DND-41 (cell line): Measurements from ENCODE around the gene MAPK1.
"Not testable (repeated sequence)": the region's sequence is repeated elsewhere in the genome, so short reads cannot be mapped to it uniquely, and the experiment has no call there.

Source experiments
- ATAC-seq: fragments of 200-7000 bp; cut with Tn5 transposase; 3 replicates; pipeline ENCODE4 v1.9.1; 2021; ENCODE audit warnings: low read depth; ENCODE audit not compliant: insufficient read depth
- DNase-seq: peaks from one replicate; pipeline ENCODE4 v3.0.0-alpha.2; 2020
- H2AFZ ChIP-seq: 2 replicates; pipeline ENCODE4 v1.6.0; 2012; ENCODE audit warnings: low read depth, low read length
- H3K27ac ChIP-seq: 2 replicates; pipeline ENCODE4 v1.5.1; 2012; ENCODE audit warnings: low read length, inconsistent platforms
- H3K27me3 ChIP-seq: fragments of 200-600 bp; sonication (generic); 2 replicates; pipeline ENCODE4 v1.6.0; 2012; ENCODE audit warnings: low read length, mild to moderate bottlenecking, inconsistent platforms; ENCODE audit not compliant: insufficient read depth, poor library complexity
- H3K36me3 ChIP-seq: 2 replicates; pipeline ENCODE4 v1.5.1; 2012; ENCODE audit warnings: low read length, inconsistent platforms; ENCODE audit not compliant: insufficient read depth
- H3K4me1 ChIP-seq: 2 replicates; pipeline ENCODE4 v1.5.1; 2012; ENCODE audit warnings: mild to moderate bottlenecking, low read length; ENCODE audit not compliant: insufficient read depth
- H3K4me2 ChIP-seq: 2 replicates; pipeline ENCODE4 v1.6.0; 2012; ENCODE audit warnings: mild to moderate bottlenecking, moderate library complexity, low read length, inconsistent platforms; ENCODE audit not compliant: insufficient read depth
- H3K4me3 ChIP-seq, 2 experiments: fragments of 200-600 bp in 1 of 2; shearing (Covaris generic) in 1 of 2; 2 replicates each; pipeline ENCODE4 v1.5.1; 2012 to 2016; ENCODE audit warnings: inconsistent platforms in 2 of 2, low read length in 2 of 2, mild to moderate bottlenecking in 2 of 2, low read depth in 1 of 2, moderate library complexity in 1 of 2
- H3K79me2 ChIP-seq: 2 replicates; pipeline ENCODE4 v1.6.0; 2012; ENCODE audit warnings: low read length, inconsistent platforms; ENCODE audit not compliant: insufficient read depth
- H3K9ac ChIP-seq: 2 replicates; pipeline ENCODE4 v1.6.0; 2012; ENCODE audit warnings: low read depth, mild to moderate bottlenecking, inconsistent platforms, low read length, moderate library complexity
- H3K9me3 ChIP-seq: 2 replicates; pipeline ENCODE4 v1.5.1; 2012; ENCODE audit warnings: low read length, moderate library complexity, mild to moderate bottlenecking, inconsistent platforms; ENCODE audit not compliant: insufficient read depth, severe bottlenecking
- H4K20me1 ChIP-seq: 2 replicates; pipeline ENCODE4 v1.6.0; 2012; ENCODE audit warnings: low read length; ENCODE audit not compliant: insufficient read depth
- EZH2 ChIP-seq: IDR thresholded peaks from 3 replicates; pipeline ENCODE4 v1.6.1; 2012; ENCODE audit warnings: borderline replicate concordance, low read depth, mild to moderate bottlenecking, moderate library complexity, low read length, inconsistent platforms; ENCODE audit not compliant: severe bottlenecking
- TF ChIP-seq, protein P1 (sequence below): IDR thresholded peaks from 2 replicates; pipeline ENCODE4 v1.5.1; 2012; ENCODE audit warnings: borderline replicate concordance, low read length, moderate library complexity, mild to moderate bottlenecking; ENCODE audit not compliant: poor library complexity, severe bottlenecking; ENCODE audit errors: extremely low read depth

The MAPK1 gene

DNA sequence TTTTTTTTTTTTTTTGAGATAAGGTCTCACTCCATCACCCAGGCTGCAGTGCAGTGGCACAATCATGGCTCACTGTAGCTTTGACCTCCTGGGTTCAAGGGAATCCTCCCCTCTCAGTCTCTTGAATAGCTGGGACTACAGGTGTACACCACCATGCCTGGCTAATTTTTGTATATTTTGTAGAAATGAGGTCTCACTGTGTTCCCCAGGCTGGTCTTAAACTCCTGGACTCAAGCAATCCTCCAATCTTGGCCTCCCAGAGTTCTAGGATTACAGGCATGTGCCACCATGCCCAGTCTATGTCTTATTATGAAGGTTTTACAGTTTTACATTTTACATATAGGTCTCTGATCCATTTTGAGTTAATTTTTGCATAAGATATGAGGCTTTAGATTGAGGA, 20.4 kb upstream of the MAPK1 start:
- H3K9ac ChIP-seq, result no peak overlapping the region
- no peak overlapping the region for H3K4me2 ChIP-seq
- H4K20me1 ChIP-seq, result no peaks in the 10 kb centered on the region
- no peaks in the 10 kb centered on the region for H3K36me3 ChIP-seq
- no peak overlapping the region for H3K4me3 ChIP-seq
- no peak for TF ChIP-seq EZH2
- TF ChIP-seq, protein P1, sequence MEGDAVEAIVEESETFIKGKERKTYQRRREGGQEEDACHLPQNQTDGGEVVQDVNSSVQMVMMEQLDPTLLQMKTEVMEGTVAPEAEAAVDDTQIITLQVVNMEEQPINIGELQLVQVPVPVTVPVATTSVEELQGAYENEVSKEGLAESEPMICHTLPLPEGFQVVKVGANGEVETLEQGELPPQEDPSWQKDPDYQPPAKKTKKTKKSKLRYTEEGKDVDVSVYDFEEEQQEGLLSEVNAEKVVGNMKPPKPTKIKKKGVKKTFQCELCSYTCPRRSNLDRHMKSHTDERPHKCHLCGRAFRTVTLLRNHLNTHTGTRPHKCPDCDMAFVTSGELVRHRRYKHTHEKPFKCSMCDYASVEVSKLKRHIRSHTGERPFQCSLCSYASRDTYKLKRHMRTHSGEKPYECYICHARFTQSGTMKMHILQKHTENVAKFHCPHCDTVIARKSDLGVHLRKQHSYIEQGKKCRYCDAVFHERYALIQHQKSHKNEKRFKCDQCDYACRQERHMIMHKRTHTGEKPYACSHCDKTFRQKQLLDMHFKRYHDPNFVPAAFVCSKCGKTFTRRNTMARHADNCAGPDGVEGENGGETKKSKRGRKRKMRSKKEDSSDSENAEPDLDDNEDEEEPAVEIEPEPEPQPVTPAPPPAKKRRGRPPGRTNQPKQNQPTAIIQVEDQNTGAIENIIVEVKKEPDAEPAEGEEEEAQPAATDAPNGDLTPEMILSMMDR, result no peak
- H2AFZ ChIP-seq, result no peak overlapping the region
- H3K9me3 ChIP-seq, result no peaks in the 10 kb centered on the region
- ATAC-seq (no peak), DNase-seq (no peak)
- no peak overlapping the region for H3K27ac ChIP-seq
- H3K79me2 ChIP-seq, result no peaks in the 10 kb centered on the region
- no peaks in the 10 kb centered on the region for H3K4me1 ChIP-seq
- no peaks in the 10 kb centered on the region for H3K27me3 ChIP-seq

DNA sequence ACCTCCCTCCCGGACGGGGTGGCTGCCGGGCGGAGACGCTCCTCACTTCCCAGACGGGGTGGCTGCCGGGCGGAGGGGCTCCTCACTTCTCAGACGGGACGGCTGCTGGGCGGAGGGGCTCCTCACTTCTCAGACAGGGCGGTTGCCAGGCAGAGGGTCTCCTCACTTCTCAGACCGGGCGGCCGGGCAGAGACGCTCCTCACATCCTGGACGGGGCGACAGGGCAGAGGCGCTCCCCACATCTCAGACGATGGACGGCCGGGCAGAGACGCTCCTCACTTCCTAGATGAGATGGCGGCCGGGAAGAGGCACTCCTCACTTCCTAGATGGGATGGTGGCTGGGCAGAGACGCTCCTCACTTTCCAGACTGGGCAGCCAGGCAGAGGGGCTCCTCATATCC, 16.5 kb upstream of the MAPK1 start:
- H3K4me3 ChIP-seq, ATAC-seq, H3K4me1 ChIP-seq: not testable (repeated sequence)

DNA sequence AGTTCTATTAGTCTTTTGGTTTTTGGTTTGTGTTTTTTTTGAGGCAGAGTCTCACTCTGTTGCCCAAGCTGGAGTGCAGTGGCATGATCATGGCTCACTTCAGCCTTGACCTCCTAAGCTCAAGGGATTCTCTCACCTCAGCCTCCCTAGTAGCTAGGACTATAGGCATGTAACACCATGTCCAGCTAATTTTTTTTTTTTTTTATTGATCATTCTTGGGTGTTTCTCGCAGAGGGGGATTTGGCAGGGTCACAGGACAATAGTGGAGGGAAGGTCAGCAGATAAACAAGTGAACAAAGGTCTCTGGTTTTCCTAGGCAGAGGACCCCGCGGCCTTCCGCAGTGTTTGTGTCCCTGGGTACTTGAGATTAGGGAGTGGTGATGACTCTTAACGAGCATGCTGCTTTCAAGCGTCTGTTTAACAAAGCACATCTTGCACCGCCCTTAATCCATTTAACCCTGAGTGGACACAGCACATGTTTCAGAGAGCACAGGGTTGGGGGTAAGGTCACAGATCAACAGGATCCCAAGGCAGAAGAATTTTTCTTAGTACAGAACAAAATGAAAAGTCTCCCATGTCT, 15.4 kb upstream of the MAPK1 start:
- H3K4me1 ChIP-seq, H3K9me3 ChIP-seq, H3K36me3 ChIP-seq, H3K79me2 ChIP-seq, H3K4me3 ChIP-seq, H3K9ac ChIP-seq, H3K27ac ChIP-seq, H3K4me2 ChIP-seq, H4K20me1 ChIP-seq, H2AFZ ChIP-seq, DNase-seq, H3K27me3 ChIP-seq, ATAC-seq: not testable (repeated sequence)

More for the DNA sequence above, 16.5 kb upstream of the MAPK1 start:
- H3K79me2 ChIP-seq, H3K9me3 ChIP-seq, H2AFZ ChIP-seq, H3K27ac ChIP-seq, H3K4me2 ChIP-seq, H4K20me1 ChIP-seq, DNase-seq, H3K36me3 ChIP-seq, H3K27me3 ChIP-seq, H3K9ac ChIP-seq: not testable (repeated sequence)

DNA sequence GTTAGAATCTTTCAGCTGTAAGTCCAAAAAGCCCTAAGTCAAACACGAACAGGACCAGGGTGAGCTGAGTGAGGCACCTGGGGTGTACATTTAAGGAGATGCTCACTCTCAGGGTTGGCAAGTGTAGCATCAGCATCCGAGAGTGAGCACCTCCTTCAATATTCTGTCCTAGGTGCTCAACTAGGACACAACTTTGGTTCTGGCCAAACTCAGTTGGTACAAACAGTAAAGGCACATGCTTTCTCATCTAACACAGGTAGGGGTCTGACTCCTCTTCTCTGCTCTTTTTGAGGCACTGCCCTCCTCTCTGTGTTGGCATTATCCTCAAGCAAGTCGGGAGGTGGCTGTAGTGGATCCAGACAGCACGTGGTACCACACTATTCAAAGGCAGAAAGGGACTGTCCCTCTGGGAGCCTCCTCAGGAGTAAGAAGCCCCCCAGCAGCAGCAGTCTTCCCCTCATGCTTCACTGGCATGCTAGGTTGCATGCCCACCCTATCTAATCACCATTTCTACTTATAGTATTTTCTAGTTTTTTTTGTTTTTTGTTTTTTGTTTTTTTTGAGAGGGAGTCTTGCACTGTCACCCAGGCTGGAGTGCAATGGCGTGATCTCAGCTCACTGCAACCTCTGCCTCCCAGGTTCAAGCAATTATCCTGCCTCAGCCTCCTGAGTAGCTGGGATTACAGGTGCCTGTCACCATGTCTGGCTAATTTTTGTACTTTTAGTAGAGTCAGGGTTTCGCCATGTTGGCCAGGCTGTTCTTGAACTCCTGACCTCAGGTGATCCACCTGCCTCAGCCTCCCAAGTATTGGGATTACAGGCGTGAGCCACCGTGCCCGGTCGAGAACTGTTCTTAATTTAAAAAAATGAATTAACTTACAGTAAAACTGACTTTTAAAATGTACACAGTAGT, 14.7 kb upstream of the MAPK1 start:
- H3K4me1 ChIP-seq, result no peaks in the 10 kb centered on the region
- no peaks in the 10 kb centered on the region for H3K9me3 ChIP-seq
- H3K36me3 ChIP-seq, result no peaks in the 10 kb centered on the region
- no peak overlapping the region for H3K4me3 ChIP-seq
- H4K20me1 ChIP-seq, result no peaks in the 10 kb centered on the region
- no peak overlapping the region for H2AFZ ChIP-seq
- H3K4me2 ChIP-seq, result no peak overlapping the region
- H3K9ac ChIP-seq, result no peak overlapping the region
- ATAC-seq (no peak), DNase-seq (no peak)
- H3K27ac ChIP-seq, result no peak overlapping the region
- H3K27me3 ChIP-seq, result no peaks in the 10 kb centered on the region
- TF ChIP-seq, protein P1, result no peak
- no peak for TF ChIP-seq EZH2
- H3K79me2 ChIP-seq, result no peaks in the 10 kb centered on the region
